Neural progenitor cell (in vitro differentiated cells): ENCODE measurements around the gene CENPX. TPM values are rescaled to one million over a fixed set of nuclear protein-coding genes. Genes with fewer than 3 reads are reported as not detected.

ENCODE experiments used
- DNase-seq: peaks from one replicate; pipeline ENCODE4 v3.0.0-alpha.2; 2016; ENCODE audit warnings: low spot score
- H2AFZ ChIP-seq: fragments of 200-600 bp; sonication (generic); replicated peaks from 2 replicates; pipeline ENCODE4 v1.6.1; 2016; ENCODE audit warnings: antibody characterized with exemption
- H3F3A ChIP-seq: fragments of 200-600 bp; sonication (generic); 2 replicates; pipeline ENCODE4 v1.6.1; 2016; ENCODE audit warnings: antibody characterized with exemption, low read depth
- H3K27ac ChIP-seq: fragments of 200-600 bp; sonication (generic); 2 replicates; pipeline ENCODE4 v1.5.1; 2016; ENCODE audit warnings: mild to moderate bottlenecking
- H3K27me3 ChIP-seq: fragments of 200-600 bp; sonication (generic); 2 replicates; pipeline ENCODE4 v1.6.1; 2016; ENCODE audit warnings: mild to moderate bottlenecking, moderate library complexity
- H3K36me3 ChIP-seq: fragments of 200-600 bp; sonication (generic); 2 replicates; pipeline ENCODE4 v1.5.1; 2016
- H3K4me1 ChIP-seq: fragments of 200-600 bp; sonication (generic); 2 replicates; pipeline ENCODE4 v1.6.1; 2016; ENCODE audit warnings: mixed run types
- H3K4me2 ChIP-seq: fragments of 200-600 bp; sonication (generic); 2 replicates; pipeline ENCODE4 v1.6.1; 2016
- H3K4me3 ChIP-seq: fragments of 200-600 bp; sonication (generic); 2 replicates; pipeline ENCODE4 v1.5.1; 2016
- H3K79me2 ChIP-seq: fragments of 200-600 bp; sonication (generic); 2 replicates; pipeline ENCODE4 v1.6.1; 2016; ENCODE audit warnings: low read depth
- H3K9ac ChIP-seq: fragments of 200-600 bp; sonication (generic); 2 replicates; pipeline ENCODE4 v1.6.1; 2016
- H3K9me3 ChIP-seq: fragments of 200-600 bp; sonication (generic); 2 replicates; pipeline ENCODE4 v1.5.1; 2016; ENCODE audit warnings: low read depth
- H4K20me1 ChIP-seq: fragments of 200-600 bp; sonication (generic); 2 replicates; pipeline ENCODE4 v1.6.1; 2016; ENCODE audit warnings: low read depth
- H3K27ac Mint-ChIP-seq: 3 replicates; pipeline ENCODE4 v1.8.0; 2021; ENCODE audit warnings: mixed read lengths
- H3K27me3 Mint-ChIP-seq: 2 replicates; pipeline ENCODE4 v1.8.0; 2022; ENCODE audit warnings: low read depth, mild to moderate bottlenecking, inconsistent platforms, moderate library complexity, mixed read lengths; ENCODE audit not compliant: insufficient read depth
- H3K36me3 Mint-ChIP-seq: 3 replicates; pipeline ENCODE4 v1.8.0; 2021; ENCODE audit warnings: mixed read lengths
- H3K4me1 Mint-ChIP-seq: 3 replicates; pipeline ENCODE4 v1.8.0; 2021; ENCODE audit warnings: mixed read lengths
- H3K4me3 Mint-ChIP-seq: 3 replicates; pipeline ENCODE4 v1.8.0; 2021; ENCODE audit warnings: mild to moderate bottlenecking, moderate library complexity, mixed read lengths
- H3K9me3 Mint-ChIP-seq: 3 replicates; pipeline ENCODE4 v1.8.0; 2020; ENCODE audit warnings: mixed read lengths
- CTCF ChIP-seq: fragments of 200-600 bp; sonication (generic); IDR thresholded peaks from 2 replicates; pipeline ENCODE4 v1.5.1; 2017; ENCODE audit warnings: antibody characterized with exemption, mild to moderate bottlenecking
- EZH2 ChIP-seq: fragments of 200-600 bp; sonication (generic); IDR thresholded peaks from 2 replicates; pipeline ENCODE4 v1.6.1; 2017; ENCODE audit warnings: antibody characterized with exemption, mild to moderate bottlenecking, moderate library complexity
- EZH2phosphoT487 ChIP-seq: fragments of 200-600 bp; sonication (generic); IDR thresholded peaks from 2 replicates; pipeline ENCODE4 v1.6.1; 2017; ENCODE audit warnings: antibody characterized with exemption
- total RNA-seq: library from RNA; depleted of rRNA; stranded (reverse); fragments of >200 nt; gene quantifications from 2 replicates; pipeline ENCODE4 v1.2.3, GENCODE V29; 2015; ENCODE audit warnings: low replicate concordance

CENPX gene
- total RNA-seq, 1 donor from 2014 or later = 53.0 TPM

GRCh38 chr17:82013772-82014321 is 8.8 kb downstream of the CENPX start:
- Histone ChIP-seq H3F3A (peaks cover under 1% of the 10 kb centered on the region), H3K36me3 (no peaks in the 10 kb centered on the region), H3K27ac (no peak overlapping the region), H3K9me3 (no peaks in the 10 kb centered on the region), H3K4me1 (no peaks in the 10 kb centered on the region), H3K4me3 (no peak overlapping the region), H3K27me3 (no peaks in the 10 kb centered on the region), H3K9ac (no peak overlapping the region), H3K4me2 (no peak overlapping the region), H3K79me2 (no peaks in the 10 kb centered on the region), H2AFZ (no peak overlapping the region), H4K20me1 (no peaks in the 10 kb centered on the region)
- H3K9me3 Mint-ChIP-seq = no peaks in the 10 kb centered on the region
- DNase-seq = no peak
- no peak overlapping the region for H3K4me3 Mint-ChIP-seq
- H3K36me3 Mint-ChIP-seq = no peaks in the 10 kb centered on the region
- peaks cover 3% of the 10 kb centered on the region for H3K27me3 Mint-ChIP-seq
- H3K27ac Mint-ChIP-seq = peak overlapping the region; percentile 60
- TF ChIP-seq EZH2phosphoT487 = no peak
- no peak for TF ChIP-seq EZH2
- no peak for TF ChIP-seq CTCF
- H3K4me1 Mint-ChIP-seq = peaks cover 3% of the 10 kb centered on the region

- H3K27ac ChIP-seq = no peak overlapping the region
- no peaks in the 10 kb centered on the region for H3K27me3 ChIP-seq
- no peaks in the 10 kb centered on the region for H3K79me2 ChIP-seq
- no peaks in the 10 kb centered on the region for H3K36me3 ChIP-seq
- Mint-ChIP-seq H3K36me3 (no peaks in the 10 kb centered on the region), H3K4me1 (peaks cover 3% of the 10 kb centered on the region), H3K27me3 (peaks cover 3% of the 10 kb centered on the region), H3K4me3 (no peak overlapping the region), H3K27ac (no peak overlapping the region), H3K9me3 (no peaks in the 10 kb centered on the region)
- no peak overlapping the region for H3K4me3 ChIP-seq
- no peaks in the 10 kb centered on the region for H3K9me3 ChIP-seq
- peak overlapping the region; percentile 37 for H3K9ac ChIP-seq
- no peaks in the 10 kb centered on the region for H3F3A ChIP-seq
- H3K4me2 ChIP-seq = no peak overlapping the region
- no peak for DNase-seq
- H3K4me1 ChIP-seq = no peaks in the 10 kb centered on the region
- H2AFZ ChIP-seq = no peak overlapping the region
- TF ChIP-seq EZH2phosphoT487 (no peak), CTCF (no peak), EZH2 (no peak)
- no peaks in the 10 kb centered on the region for H4K20me1 ChIP-seq
These were observed 9.3 kb downstream of the CENPX start for GRCh38 chr17:82013341-82013740.

GRCh38 chr17:82012640-82013295 is 9.9 kb downstream of the CENPX start:
- Mint-ChIP-seq H3K27me3 (peaks cover 3% of the 10 kb centered on the region), H3K9me3 (no peaks in the 10 kb centered on the region), H3K27ac (no peak overlapping the region), H3K36me3 (no peaks in the 10 kb centered on the region), H3K4me1 (peaks cover 3% of the 10 kb centered on the region), H3K4me3 (no peak overlapping the region)
- Histone ChIP-seq H3K36me3 (no peaks in the 10 kb centered on the region), H3K4me1 (no peaks in the 10 kb centered on the region), H3F3A (no peaks in the 10 kb centered on the region), H2AFZ (no peak overlapping the region), H4K20me1 (no peaks in the 10 kb centered on the region), H3K9ac (peak overlapping the region; percentile 37), H3K4me3 (no peak overlapping the region), H3K4me2 (no peak overlapping the region), H3K9me3 (no peaks in the 10 kb centered on the region), H3K27ac (peak overlapping the region; percentile 63), H3K27me3 (no peaks in the 10 kb centered on the region), H3K79me2 (no peaks in the 10 kb centered on the region)
- TF ChIP-seq CTCF = no peak
- no peak for DNase-seq
